H1 (cell line): Measurements from ENCODE around the gene GPC6. TPM values are rescaled to one million over a fixed set of nuclear protein-coding genes. Genes with fewer than 3 reads are reported as not detected.

Source experiments
- BRCA1 ChIP-seq: IDR thresholded peaks from 2 replicates; pipeline ENCODE4 v1.6.1; 2012; ENCODE audit warnings: low read depth, low read length, improper control_type of control experiment
- CBX5 ChIP-seq: fragments of 300-800, 300-1000 bp; sonication (generic); IDR thresholded peaks from 2 replicates; pipeline ENCODE4 v1.7.1; 2016; ENCODE audit warnings: antibody characterized with exemption, low read length, low read depth
- CREB1 ChIP-seq: IDR thresholded peaks from 2 replicates; pipeline ENCODE4 v1.6.1; 2012; ENCODE audit warnings: inconsistent platforms
- EGR1 ChIP-seq: IDR thresholded peaks from 2 replicates; pipeline ENCODE4 v1.6.1; 2011; ENCODE audit warnings: low read depth, low read length, borderline replicate concordance
- KDM5A ChIP-seq: fragments of 200-600 bp; IDR thresholded peaks from 2 replicates; pipeline ENCODE4 v1.7.1; 2012; ENCODE audit warnings: mild to moderate bottlenecking, low read length, inconsistent platforms, mixed read lengths
- RNF2 ChIP-seq: fragments of 200-900, 300-1000 bp; sonication (generic); IDR thresholded peaks from 2 replicates; pipeline ENCODE4 v1.7.1; 2016; ENCODE audit warnings: borderline replicate concordance, low read depth, mild to moderate bottlenecking, antibody characterized with exemption, low read length; ENCODE audit not compliant: poor library complexity, severe bottlenecking; ENCODE audit errors: missing control alignments
- SIRT6 ChIP-seq: IDR thresholded peaks from one replicate; pipeline ENCODE4 v1.7.1; 2012; ENCODE audit warnings: low read length, inconsistent platforms
- polyA plus RNA-seq, 7 experiments: library from polyadenylated mRNA; depleted of rRNA in 3 of 7; stranded (reverse) in 5 of 7; unstranded in 2 of 7; fragments of >200 nt in 5 of 7; fragments of 200-250 nt in 2 of 7; gene quantifications; 1 replicate in 5 of 7; 2 replicates in 1 of 7; 4 replicates in 1 of 7; pipeline versions ENCODE4 v1.2.1 to v1.2.3, GENCODE V29; 2011 to 2013; ENCODE audit warnings: missing spikeins in 2 of 7, mixed read lengths in 2 of 7
- total RNA-seq: library from RNA; stranded (reverse); fragmentation: NEBNext Ultra II Directional; extraction: Animal tissue kit (Norgen Biotek cat#: 25700); gene quantifications from 2 replicates; pipeline ENCODE4 v1.2.1, GENCODE V29; 2021
- TF ChIP-seq, protein P1 (sequence below): fragments of 300-600 bp; sonication (generic); IDR thresholded peaks from 2 replicates; pipeline ENCODE4 v1.7.1; 2012; ENCODE audit warnings: low read length, moderate library complexity, mild to moderate bottlenecking, inconsistent platforms; ENCODE audit not compliant: insufficient replicate concordance
- TF ChIP-seq, protein P2 (sequence below): IDR thresholded peaks from 2 replicates; pipeline ENCODE4 v1.6.1; 2012; ENCODE audit warnings: low read length, inconsistent platforms

GPC6 gene
- total and polyA plus RNA-seq, 2 of the 8 experiments (the other 6 are each of a cell fraction or from before 2014, with no cell fraction given), result 5.4 to 12.0 TPM

DNA sequence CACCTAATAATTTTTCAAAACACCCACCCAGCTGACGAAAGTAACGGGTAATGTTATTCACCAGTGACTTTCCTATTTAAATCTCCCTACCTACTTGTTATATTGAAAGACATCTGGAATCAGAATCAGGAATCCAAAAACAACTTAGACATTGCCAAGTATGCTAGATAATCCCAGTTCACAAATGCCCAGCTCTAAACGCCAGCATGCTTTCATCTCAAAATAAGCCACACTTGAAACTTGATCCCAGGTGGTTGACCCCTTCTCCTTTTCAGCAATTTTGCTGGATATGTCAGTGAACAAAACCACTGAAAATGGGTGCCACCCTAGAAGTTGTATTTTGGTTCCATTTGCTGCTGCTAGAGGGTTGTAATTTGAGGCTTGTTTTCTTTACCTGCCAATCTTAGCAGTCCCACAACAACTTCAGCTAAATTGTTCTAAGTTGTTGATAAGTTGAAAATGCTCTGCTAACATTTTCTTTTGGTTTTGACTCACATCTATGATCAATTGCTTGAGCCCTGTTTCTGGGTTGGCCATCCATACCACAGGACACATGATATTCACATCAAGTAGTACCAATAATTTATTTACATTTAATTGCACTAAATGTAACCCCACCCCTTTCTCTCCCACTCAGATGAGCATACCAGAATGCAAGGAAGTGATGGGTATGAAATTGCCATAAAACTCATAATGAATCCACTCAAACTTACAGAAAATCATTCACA lies 1186.4 kb downstream of the GPC6 start (continued):
- TF ChIP-seq, protein P1, sequence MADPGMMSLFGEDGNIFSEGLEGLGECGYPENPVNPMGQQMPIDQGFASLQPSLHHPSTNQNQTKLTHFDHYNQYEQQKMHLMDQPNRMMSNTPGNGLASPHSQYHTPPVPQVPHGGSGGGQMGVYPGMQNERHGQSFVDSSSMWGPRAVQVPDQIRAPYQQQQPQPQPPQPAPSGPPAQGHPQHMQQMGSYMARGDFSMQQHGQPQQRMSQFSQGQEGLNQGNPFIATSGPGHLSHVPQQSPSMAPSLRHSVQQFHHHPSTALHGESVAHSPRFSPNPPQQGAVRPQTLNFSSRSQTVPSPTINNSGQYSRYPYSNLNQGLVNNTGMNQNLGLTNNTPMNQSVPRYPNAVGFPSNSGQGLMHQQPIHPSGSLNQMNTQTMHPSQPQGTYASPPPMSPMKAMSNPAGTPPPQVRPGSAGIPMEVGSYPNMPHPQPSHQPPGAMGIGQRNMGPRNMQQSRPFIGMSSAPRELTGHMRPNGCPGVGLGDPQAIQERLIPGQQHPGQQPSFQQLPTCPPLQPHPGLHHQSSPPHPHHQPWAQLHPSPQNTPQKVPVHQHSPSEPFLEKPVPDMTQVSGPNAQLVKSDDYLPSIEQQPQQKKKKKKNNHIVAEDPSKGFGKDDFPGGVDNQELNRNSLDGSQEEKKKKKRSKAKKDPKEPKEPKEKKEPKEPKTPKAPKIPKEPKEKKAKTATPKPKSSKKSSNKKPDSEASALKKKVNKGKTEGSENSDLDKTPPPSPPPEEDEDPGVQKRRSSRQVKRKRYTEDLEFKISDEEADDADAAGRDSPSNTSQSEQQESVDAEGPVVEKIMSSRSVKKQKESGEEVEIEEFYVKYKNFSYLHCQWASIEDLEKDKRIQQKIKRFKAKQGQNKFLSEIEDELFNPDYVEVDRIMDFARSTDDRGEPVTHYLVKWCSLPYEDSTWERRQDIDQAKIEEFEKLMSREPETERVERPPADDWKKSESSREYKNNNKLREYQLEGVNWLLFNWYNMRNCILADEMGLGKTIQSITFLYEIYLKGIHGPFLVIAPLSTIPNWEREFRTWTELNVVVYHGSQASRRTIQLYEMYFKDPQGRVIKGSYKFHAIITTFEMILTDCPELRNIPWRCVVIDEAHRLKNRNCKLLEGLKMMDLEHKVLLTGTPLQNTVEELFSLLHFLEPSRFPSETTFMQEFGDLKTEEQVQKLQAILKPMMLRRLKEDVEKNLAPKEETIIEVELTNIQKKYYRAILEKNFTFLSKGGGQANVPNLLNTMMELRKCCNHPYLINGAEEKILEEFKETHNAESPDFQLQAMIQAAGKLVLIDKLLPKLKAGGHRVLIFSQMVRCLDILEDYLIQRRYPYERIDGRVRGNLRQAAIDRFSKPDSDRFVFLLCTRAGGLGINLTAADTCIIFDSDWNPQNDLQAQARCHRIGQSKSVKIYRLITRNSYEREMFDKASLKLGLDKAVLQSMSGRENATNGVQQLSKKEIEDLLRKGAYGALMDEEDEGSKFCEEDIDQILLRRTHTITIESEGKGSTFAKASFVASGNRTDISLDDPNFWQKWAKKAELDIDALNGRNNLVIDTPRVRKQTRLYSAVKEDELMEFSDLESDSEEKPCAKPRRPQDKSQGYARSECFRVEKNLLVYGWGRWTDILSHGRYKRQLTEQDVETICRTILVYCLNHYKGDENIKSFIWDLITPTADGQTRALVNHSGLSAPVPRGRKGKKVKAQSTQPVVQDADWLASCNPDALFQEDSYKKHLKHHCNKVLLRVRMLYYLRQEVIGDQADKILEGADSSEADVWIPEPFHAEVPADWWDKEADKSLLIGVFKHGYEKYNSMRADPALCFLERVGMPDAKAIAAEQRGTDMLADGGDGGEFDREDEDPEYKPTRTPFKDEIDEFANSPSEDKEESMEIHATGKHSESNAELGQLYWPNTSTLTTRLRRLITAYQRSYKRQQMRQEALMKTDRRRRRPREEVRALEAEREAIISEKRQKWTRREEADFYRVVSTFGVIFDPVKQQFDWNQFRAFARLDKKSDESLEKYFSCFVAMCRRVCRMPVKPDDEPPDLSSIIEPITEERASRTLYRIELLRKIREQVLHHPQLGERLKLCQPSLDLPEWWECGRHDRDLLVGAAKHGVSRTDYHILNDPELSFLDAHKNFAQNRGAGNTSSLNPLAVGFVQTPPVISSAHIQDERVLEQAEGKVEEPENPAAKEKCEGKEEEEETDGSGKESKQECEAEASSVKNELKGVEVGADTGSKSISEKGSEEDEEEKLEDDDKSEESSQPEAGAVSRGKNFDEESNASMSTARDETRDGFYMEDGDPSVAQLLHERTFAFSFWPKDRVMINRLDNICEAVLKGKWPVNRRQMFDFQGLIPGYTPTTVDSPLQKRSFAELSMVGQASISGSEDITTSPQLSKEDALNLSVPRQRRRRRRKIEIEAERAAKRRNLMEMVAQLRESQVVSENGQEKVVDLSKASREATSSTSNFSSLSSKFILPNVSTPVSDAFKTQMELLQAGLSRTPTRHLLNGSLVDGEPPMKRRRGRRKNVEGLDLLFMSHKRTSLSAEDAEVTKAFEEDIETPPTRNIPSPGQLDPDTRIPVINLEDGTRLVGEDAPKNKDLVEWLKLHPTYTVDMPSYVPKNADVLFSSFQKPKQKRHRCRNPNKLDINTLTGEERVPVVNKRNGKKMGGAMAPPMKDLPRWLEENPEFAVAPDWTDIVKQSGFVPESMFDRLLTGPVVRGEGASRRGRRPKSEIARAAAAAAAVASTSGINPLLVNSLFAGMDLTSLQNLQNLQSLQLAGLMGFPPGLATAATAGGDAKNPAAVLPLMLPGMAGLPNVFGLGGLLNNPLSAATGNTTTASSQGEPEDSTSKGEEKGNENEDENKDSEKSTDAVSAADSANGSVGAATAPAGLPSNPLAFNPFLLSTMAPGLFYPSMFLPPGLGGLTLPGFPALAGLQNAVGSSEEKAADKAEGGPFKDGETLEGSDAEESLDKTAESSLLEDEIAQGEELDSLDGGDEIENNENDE, result no peak
- TF ChIP-seq CBX5, result no peak
- TF ChIP-seq BRCA1, result no peak
- no peak for TF ChIP-seq EGR1
- TF ChIP-seq KDM5A, result no peak
- no peak for TF ChIP-seq RNF2
- TF ChIP-seq SIRT6, result no peak
- TF ChIP-seq, protein P2, sequence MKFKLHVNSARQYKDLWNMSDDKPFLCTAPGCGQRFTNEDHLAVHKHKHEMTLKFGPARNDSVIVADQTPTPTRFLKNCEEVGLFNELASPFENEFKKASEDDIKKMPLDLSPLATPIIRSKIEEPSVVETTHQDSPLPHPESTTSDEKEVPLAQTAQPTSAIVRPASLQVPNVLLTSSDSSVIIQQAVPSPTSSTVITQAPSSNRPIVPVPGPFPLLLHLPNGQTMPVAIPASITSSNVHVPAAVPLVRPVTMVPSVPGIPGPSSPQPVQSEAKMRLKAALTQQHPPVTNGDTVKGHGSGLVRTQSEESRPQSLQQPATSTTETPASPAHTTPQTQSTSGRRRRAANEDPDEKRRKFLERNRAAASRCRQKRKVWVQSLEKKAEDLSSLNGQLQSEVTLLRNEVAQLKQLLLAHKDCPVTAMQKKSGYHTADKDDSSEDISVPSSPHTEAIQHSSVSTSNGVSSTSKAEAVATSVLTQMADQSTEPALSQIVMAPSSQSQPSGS, result no peak
- no peak for TF ChIP-seq CREB1
